ENCODE data around the gene SLC22A17.

DNA sequence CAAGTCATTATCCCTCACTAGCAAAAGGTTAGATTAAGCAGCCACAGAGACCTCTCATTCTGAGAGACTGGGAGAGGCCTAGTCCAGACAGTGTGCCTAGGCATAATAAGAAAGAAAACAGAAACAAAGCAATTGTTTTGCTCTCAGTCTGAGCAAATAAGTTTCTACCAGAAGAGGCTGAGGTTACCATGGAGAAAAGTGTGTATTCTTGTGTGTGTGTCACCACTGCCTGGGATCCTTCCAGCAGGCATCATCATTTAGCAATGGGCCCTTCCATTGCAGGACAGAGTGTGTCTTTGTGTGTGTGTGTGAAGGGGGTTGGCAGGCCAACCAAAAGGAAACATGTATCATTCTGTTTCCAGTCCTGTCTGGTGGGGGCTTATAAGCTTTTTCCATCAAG is 8.6 kb upstream of the SLC22A17 start:
- TF ChIP-seq CTCF (IDR thresholded peaks at IDR 0.05) (no peak), POLR2A (IDR thresholded peaks at IDR 0.05) (no peak)

Data from right lobe of liver (tissue), 4 donors.